ENCODE results near the gene HCCS.
A peak's percentile ranks its signal among the peaks of the same experiment; 100 is the strongest.
"Not testable (repeated sequence)": the region's sequence is repeated elsewhere in the genome, so short reads cannot be mapped to it uniquely, and the experiment has no call there.

Gene HCCS

GRCh38 chrX:11111037-11111851, at the start of gene HCCS:
Gene HCCS, plus strand, starts transcription at chrX:11111332. Its CDS starts 729 bp downstream, at chrX:11112061.
- DNase-seq = peak; percentile 2

- DNase-seq = no peak
Observed at GRCh38 chrX:11064276-11064675, 46.9 kb upstream of the HCCS start.

GRCh38 chrX:11064851-11065600, 46.1 kb upstream of the HCCS start:
- DNase-seq = no peak

- no peak for DNase-seq
Observed at GRCh38 chrX:11066812-11067211, 44.3 kb upstream of the HCCS start.

- DNase-seq = no peak
Observed at GRCh38 chrX:11073381-11073780, 37.8 kb upstream of the HCCS start.

GRCh38 chrX:11080741-11081305, 30.3 kb upstream of the HCCS start:
- DNase-seq = no peak

GRCh38 chrX:11081511-11081910, 29.6 kb upstream of the HCCS start:
- no peak for DNase-seq

GRCh38 chrX:11085305-11085704, 25.8 kb upstream of the HCCS start:
- no peak for DNase-seq

- no peak for DNase-seq
Observed at GRCh38 chrX:11089802-11090201, 21.3 kb upstream of the HCCS start.

GRCh38 chrX:11097933-11098332, 13.2 kb upstream of the HCCS start:
- no peak for DNase-seq

- DNase-seq = no peak
Observed at GRCh38 chrX:11099465-11099864, 11.7 kb upstream of the HCCS start.

- no peak for DNase-seq
Observed at GRCh38 chrX:11100281-11101035, 10.7 kb upstream of the HCCS start.

GRCh38 chrX:11103006-11103405, 8.1 kb upstream of the HCCS start:
- no peak for DNase-seq

- no peak for DNase-seq
Observed at GRCh38 chrX:11103751-11104150, 7.4 kb upstream of the HCCS start.

GRCh38 chrX:11105080-11105479, 6.1 kb upstream of the HCCS start:
- no peak for DNase-seq

GRCh38 chrX:11108253-11108941, 2.7 kb upstream of the HCCS start:
- DNase-seq = no peak

GRCh38 chrX:11109968-11110367, 1.2 kb upstream of the HCCS start:
- no peak for DNase-seq

GRCh38 chrX:11111947-11112346, 815 bp downstream of the HCCS start:
- no peak for DNase-seq

GRCh38 chrX:11113731-11114130, 2.6 kb downstream of the HCCS start:
- no peak for DNase-seq

- no peak for DNase-seq
Observed at GRCh38 chrX:11117745-11118144, 6.6 kb downstream of the HCCS start.

- DNase-seq = no peak
Observed at GRCh38 chrX:11119313-11119943, 8.3 kb downstream of the HCCS start.

- DNase-seq = not testable (repeated sequence)
Observed at GRCh38 chrX:11123087-11123486, 12.0 kb downstream of the HCCS start.
